Activated naive CD4-positive, alpha-beta T cell treated with anti-CD3 and anti-CD28 coated beads, Interleukin-2, amount 50 U/mL, for 72 hours (primary cell): ENCODE measurements around the gene GAS2L1. TPM values are rescaled to one million over a fixed set of nuclear protein-coding genes. Genes with fewer than 3 reads are reported as not detected.

Experiments
- ATAC-seq, 2 donors: fragments of 150-1000 bp; cut with Tn5 transposase; 2 replicates each; pipeline ENCODE4 v1.10.0; 2021; ENCODE audit warnings: mild to moderate bottlenecking in 2 of 2, moderate library complexity in 2 of 2
- DNase-seq, 2 donors: peaks; one replicate each; pipeline ENCODE4 v3.0.0; 2021 to 2022; ENCODE audit warnings: low spot score in 2 of 2
- H3K27ac Mint-ChIP-seq, 2 donors: one replicate each; pipeline ENCODE4 v1.8.0; 2022; ENCODE audit warnings: mild to moderate bottlenecking in 2 of 2, mixed read lengths in 2 of 2
- H3K36me3 Mint-ChIP-seq, 2 donors: one replicate each; pipeline ENCODE4 v1.8.0; 2022; ENCODE audit warnings: mixed read lengths in 2 of 2
- H3K9me3 Mint-ChIP-seq, 2 donors: one replicate each; pipeline ENCODE4 v1.8.0; 2022; ENCODE audit warnings: mixed read lengths in 2 of 2
- total RNA-seq, 2 donors: library from RNA; stranded (reverse); gene quantifications; one replicate each; pipeline ENCODE4 v1.2.3, GENCODE V29; 2022

The GAS2L1 gene
- total RNA-seq, 2 donors from 2014 or later: 0.36 to 1.5 TPM

DNA sequence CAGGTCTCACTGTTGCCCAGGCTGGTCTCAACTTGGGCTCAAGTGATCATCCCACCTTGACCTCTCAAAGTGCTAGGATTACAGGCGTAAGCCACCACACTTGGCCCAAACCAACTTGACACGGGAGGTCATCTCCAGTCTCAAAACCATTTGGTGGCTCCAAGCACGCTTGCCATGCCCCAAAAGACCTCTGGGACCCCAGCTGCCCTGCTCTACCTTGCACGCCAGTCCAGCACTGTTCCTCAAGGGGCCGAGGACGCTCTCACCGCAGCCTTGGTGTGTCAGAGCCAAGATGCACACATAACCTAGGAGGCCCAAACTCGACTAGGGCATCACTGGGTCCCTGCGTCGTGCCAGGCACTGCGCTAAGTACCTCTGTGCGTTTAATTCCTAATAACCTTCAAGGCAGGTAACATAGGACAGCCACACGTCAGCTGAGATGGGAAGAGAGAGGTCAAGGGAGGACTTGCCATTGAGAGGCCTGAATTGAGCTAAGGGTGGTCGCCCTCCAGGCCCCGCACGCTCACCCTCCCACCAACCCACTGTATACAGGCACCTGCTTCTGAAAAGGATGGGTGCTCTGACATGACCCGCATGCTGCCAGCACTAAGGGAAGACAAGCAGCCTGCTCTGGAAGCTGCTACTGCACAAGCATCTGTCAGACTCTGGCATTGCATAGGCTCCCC, 4.6 kb upstream of the GAS2L1 start:
- peak overlapping the region; percentile 35 to 55 for H3K27ac Mint-ChIP-seq
- H3K36me3 Mint-ChIP-seq: peaks cover 18 to 25% of the 10 kb centered on the region in 2 donors
- no peaks in the 10 kb centered on the region for H3K9me3 Mint-ChIP-seq
- ATAC-seq (peak in 1 of 2 donors; percentile 1), DNase-seq (no peak)

DNA sequence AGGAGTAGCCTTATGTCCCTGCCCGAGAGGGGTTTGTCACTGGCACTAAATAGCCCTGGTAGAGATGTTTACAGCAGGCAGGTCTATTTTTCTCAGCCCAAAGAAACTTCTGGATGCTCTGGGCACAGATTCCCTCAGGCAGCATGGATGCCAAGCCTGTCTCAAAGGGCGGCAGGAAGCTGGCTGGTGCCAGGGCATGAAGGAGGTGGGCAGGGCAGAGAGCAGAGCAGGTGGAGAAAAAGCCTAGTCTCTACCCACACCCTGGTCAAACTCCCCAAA, 4.1 kb upstream of the GAS2L1 start:
- DNase-seq: no peak
- Mint-ChIP-seq H3K9me3 (no peaks in the 10 kb centered on the region), H3K27ac (peak overlapping the region in 1 of 2 donors; percentile 22), H3K36me3 (peaks cover 17 to 20% of the 10 kb centered on the region in 2 donors)
- no peak for ATAC-seq

DNA sequence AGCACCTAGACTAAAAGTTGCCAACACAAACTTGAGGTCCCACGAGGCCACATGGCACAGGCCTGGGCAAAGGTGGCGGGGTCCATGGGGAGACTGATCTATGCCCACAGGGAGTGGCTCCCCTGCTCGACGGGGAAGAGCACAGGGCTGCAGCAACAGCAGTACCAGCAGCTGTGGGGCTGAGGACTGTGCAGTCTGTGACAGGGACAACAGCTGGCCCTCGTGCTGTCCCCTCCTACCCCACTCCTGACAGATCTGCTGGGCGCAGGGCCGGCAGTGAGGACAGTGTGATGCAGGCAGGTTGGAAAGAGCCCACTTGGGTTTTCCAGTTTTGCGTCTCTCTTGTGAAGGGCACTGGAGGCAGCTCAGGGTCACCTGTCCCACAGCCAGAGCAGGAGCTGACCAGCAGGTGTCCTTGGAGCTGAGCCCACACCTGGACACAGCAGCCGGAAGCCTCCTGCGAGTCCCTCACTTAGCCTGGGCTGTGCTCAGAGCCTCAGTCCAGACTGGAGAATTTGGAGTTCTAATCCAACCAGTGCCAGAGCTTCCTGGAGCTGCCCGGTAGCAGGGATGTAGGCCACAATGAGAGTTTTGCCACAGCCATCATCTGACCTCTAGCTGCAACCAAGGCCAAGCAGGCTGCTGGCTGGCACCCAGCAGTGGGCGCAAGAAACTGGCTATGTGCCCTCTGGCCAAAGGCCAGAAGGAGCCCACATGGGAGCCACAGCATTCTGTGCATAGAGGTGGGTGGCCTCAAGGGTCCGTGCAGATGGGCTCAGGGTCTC, 3.6 kb upstream of the GAS2L1 start:
- ATAC-seq: peak in 1 of 2 donors; percentile 16
- no peak for DNase-seq

DNA sequence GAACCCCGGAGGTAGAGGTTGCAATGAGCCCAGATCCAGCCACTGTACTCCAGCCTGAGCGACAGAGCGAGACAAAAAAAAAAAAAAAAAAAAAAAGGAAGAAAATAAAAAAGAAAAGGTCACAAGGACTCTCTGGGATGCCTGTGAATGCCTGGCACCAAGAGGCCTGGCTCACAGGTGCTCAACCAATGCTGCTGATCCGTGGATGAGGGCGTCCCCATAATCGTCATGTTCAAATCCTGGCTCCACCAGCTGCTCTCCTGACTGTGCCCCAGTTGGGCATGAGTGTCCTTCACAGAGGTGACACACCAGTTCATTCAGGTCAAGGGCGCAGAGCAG, 645 bp upstream of the GAS2L1 start:
- H3K9me3 Mint-ChIP-seq: no peaks in the 10 kb centered on the region
- peak in 1 of 2 donors; percentile 5 for ATAC-seq
- H3K27ac Mint-ChIP-seq: no peak overlapping the region
- DNase-seq: no peak
- H3K36me3 Mint-ChIP-seq: no peaks in the 10 kb centered on the region

More for the DNA sequence above, 3.6 kb upstream of the GAS2L1 start:
- H3K27ac Mint-ChIP-seq: peak overlapping the region in 1 of 2 donors; percentile 22
- H3K36me3 Mint-ChIP-seq: peaks cover 11 to 15% of the 10 kb centered on the region in 2 donors
- no peaks in the 10 kb centered on the region for H3K9me3 Mint-ChIP-seq

DNA sequence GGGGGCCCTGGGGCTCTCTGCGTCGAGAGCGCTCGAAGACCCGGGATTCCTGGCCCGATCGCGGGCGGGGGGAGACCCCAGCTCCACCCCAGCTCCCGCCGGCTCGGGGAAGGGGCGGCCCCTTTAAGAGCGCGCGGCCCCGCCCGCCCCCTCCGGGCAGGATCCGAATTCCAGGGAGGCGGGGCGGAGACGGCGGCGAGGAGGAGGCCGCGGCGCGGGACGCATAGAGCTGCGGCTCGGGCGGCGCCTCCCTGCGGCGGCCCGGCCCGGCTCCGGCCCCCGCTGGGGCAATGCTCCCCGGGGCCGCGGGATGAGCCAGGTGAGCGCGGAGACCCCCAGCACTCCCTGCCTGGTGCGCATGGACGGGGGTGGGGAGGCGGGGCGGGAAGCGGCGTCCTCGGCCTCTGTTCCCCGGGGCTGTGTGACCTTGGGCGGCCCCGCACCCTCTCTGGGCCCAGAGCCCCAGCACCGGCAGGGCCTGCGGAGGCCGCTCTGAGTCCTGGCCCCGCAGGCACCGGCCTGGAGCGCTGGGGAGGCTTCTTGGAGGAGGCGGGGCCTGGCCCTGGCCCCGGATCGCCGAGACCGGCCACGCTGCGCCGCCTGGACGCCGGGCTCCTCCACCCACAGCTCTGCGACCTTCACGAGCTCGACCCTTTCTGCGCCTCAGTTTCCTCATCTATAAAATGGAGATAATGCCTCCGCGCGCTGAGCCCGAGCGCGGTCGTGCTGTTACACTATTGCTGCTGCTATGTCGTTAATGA, 565 bp downstream of the GAS2L1 start:
- Mint-ChIP-seq H3K27ac (peak overlapping the region in 1 of 2 donors; percentile 36), H3K36me3 (no peaks in the 10 kb centered on the region), H3K9me3 (no peaks in the 10 kb centered on the region)
- peak in 1 of 2 donors; percentile 57 for DNase-seq
- peak; percentile 31 to 38 for ATAC-seq

DNA sequence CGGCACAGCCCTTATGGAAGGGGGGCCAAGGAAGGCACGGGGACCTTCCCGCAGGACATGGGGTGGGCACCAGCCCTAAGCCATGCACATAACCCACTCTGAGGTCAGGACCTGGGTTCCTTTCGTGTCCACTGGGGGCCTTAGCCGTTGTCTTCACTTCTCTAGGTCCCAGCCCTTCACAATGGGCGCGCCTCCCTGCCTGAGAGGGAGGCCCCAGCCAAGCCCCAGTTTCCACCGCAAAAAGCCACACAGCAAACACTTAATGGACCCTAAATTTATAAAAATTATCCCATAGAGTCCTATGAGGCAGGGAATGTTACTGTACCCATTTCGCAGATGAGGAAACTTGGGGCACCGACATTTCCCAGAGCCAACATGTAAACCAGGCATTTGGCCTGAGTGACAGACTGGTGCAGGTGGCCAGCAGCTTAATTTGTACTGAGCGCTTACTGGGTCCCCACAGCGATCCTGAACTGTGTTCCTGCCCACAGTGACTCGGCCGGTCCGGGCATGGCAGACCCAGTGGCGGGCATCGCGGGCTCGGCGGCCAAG, 1.2 kb downstream of the GAS2L1 start:
- H3K27ac Mint-ChIP-seq: peak overlapping the region in 1 of 2 donors; percentile 36
- ATAC-seq (no peak), DNase-seq (no peak)
- H3K9me3 Mint-ChIP-seq: no peaks in the 10 kb centered on the region
- no peaks in the 10 kb centered on the region for H3K36me3 Mint-ChIP-seq

DNA sequence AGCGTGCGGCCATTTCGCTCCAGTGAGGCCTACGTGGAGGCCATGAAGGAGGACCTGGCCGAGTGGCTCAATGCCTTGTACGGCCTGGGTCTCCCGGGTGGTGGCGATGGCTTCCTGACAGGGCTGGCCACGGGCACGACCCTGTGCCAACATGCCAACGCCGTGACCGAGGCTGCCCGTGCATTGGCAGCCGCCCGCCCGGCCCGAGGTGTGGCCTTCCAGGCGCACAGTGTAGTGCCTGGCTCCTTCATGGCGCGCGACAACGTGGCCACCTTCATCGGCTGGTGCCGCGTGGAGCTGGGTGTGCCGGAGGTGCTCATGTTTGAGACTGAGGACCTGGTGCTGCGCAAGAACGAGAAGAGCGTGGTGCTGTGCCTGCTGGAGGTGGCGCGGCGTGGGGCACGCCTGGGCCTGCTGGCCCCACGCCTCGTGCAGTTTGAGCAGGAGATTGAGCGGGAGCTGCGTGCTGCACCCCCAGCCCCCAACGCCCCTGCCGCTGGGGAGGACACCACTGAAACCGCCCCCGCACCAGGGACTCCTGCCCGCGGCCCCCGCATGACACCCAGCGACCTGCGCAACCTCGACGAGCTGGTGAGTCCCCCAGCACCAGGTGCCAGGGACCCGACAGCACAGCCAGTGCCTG, 1.8 kb downstream of the GAS2L1 start:
- Mint-ChIP-seq H3K9me3 (no peaks in the 10 kb centered on the region), H3K36me3 (no peaks in the 10 kb centered on the region), H3K27ac (no peak overlapping the region)
- DNase-seq: no peak
- no peak for ATAC-seq

DNA sequence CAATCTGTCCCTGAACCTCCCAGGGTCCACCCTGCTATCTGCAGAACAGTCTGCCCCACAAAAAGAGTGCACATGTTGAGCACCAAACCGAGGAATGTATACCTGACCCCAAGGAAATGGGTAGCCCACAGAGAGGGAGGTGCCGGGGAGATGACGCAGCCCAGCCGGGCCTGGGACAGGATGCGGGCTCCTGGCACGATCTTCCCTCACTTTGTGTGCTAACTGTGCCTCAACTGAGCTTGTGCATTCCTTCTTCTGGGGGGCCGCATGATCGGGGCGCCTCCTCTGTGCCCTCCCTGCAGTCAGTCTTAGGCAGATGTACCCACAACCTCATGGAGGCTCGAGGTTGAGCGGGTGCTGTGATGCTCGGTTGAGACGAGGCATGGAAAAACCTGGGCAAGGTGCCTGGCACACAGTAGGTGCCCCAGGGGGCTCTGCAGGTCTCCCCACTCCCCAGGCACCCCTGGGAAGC, 2.4 kb downstream of the GAS2L1 start:
- Mint-ChIP-seq H3K9me3 (no peaks in the 10 kb centered on the region), H3K36me3 (peaks cover 2% of the 10 kb centered on the region in 2 donors), H3K27ac (no peak overlapping the region)
- ATAC-seq (peak in 1 of 2 donors; percentile 19), DNase-seq (no peak)

DNA sequence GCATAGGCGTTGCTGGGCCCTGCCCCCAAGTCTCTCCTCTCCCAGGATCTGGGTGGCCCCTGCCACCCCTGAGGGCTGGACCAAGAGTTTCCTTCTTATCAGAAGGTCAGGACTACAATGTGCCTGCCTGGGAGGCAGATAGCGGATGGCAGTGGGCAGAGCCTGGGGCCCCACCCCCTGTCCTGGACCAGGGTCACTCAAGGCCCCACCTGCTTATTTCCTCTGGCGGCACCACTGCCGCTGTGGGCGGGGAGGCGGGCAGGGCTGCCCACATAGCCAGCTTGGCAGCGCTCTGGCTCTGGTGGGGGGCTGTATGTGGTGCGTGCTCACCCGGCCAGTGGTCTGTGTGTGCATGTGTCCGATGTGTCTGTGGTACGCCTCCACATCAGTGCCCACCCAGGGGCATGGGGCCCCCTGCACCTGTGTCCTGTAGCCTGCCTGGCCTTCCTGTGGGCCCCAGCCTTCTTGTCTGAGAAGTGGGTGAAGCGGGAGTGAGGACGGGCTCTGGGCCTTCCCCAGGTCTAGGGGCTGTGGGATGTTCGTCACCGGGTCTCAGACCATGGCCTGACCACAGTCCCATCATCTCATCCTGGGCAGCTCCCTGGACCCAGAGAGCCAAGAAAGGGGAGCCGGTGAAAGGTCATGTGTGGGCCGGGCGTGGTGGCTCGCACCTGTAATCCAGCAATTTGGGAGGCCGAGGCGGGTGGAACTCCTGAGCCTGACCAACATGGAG, 3.0 kb downstream of the GAS2L1 start:
- Mint-ChIP-seq H3K27ac (peak overlapping the region in 1 of 2 donors; percentile 37), H3K36me3 (peaks cover 7 to 8% of the 10 kb centered on the region in 2 donors), H3K9me3 (no peaks in the 10 kb centered on the region)
- ATAC-seq (no peak), DNase-seq (no peak)

DNA sequence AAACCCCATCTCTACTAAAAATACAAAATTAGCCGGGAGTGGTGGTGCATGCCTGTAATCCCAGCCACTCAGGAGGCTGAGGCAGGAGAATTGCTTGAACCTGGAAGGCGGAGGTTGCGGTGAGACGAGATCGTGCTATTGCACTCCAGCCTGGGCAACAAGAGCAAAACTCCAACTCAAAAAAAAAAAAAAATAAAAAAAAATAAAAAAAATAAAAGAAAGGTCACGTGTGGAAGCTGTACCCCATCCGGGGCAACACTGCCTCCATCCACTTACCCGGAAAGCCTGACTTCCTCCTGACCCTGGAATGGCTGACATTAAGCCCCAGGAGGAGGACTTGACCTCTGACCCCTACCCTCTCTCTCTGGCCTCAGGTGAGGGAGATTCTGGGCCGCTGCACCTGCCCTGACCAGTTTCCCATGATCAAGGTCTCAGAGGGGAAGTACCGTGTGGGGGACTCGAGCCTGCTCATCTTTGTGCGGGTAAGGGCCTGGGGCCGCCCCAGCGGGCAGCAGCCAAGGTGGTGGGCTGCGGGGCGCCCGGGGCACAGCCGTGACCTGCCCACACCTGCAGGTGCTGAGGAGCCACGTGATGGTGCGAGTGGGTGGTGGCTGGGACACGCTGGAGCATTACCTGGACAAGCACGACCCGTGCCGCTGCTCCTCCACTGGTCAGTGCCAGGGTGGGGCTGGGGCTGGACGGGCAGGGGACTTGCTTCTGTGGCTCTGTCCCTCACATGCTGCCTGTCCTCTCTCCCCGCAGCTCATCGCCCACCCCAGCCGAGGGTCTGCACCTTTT, 3.8 kb downstream of the GAS2L1 start:
- no peak for DNase-seq
- ATAC-seq: no peak
- Mint-ChIP-seq H3K36me3 (peaks cover 7 to 11% of the 10 kb centered on the region in 2 donors), H3K9me3 (no peaks in the 10 kb centered on the region), H3K27ac (no peak overlapping the region)

DNA sequence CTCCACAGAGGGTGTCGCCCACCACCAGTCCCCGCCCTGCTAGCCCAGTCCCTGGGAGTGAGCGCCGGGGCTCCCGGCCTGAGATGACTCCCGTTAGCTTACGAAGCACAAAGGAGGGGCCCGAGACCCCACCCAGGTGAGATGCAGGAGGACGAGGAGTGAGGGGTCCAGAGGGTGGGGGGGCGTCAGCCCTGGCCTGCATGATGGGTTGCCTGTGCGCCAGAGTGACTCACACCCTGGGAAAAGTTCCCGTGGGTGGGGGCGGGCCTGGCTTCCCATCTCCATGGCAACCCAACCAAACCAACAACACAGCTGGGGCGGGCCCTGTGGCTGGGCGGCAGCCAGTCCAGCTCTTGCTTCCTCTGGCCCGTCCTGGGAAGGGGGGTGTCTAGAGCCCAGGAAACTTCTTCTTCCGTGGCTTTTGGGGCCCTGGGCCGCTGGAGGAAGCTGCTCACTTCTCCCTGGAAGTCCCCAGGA, 4.5 kb downstream of the GAS2L1 start:
- Mint-ChIP-seq H3K27ac (no peak overlapping the region), H3K9me3 (no peaks in the 10 kb centered on the region), H3K36me3 (peaks cover 7 to 11% of the 10 kb centered on the region in 2 donors)
- ATAC-seq: peak; percentile 42 to 80
- DNase-seq: peak in 1 of 2 donors; percentile 79

DNA sequence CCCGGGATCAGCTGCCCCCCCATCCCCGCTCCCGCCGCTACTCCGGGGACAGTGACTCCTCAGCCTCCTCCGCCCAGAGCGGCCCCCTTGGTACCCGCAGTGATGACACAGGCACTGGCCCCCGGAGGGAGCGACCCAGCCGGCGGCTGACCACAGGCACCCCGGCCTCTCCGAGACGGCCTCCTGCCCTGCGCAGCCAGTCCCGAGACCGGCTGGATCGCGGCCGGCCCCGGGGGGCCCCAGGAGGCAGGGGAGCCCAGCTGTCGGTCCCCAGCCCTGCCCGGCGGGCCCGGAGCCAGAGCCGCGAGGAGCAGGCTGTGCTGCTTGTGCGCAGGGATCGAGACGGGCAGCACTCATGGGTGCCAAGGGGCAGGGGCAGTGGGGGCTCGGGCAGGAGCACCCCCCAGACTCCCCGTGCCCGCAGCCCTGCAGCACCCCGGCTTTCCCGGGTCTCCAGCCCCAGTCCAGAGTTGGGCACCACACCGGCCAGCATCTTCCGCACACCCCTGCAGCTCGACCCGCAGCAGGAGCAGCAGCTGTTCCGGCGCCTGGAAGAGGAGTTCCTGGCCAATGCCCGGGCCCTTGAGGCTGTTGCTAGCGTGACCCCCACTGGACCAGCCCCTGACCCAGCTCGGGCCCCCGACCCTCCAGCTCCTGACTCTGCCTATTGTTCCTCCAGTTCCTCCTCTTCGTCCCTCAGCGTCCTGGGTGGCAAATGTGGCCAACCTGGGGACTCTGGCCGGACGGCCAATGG, 5.2 kb downstream of the GAS2L1 start:
- DNase-seq: no peak
- H3K36me3 Mint-ChIP-seq: peaks cover 7 to 11% of the 10 kb centered on the region in 2 donors
- no peak overlapping the region for H3K27ac Mint-ChIP-seq
- ATAC-seq: no peak
- H3K9me3 Mint-ChIP-seq: no peaks in the 10 kb centered on the region

DNA sequence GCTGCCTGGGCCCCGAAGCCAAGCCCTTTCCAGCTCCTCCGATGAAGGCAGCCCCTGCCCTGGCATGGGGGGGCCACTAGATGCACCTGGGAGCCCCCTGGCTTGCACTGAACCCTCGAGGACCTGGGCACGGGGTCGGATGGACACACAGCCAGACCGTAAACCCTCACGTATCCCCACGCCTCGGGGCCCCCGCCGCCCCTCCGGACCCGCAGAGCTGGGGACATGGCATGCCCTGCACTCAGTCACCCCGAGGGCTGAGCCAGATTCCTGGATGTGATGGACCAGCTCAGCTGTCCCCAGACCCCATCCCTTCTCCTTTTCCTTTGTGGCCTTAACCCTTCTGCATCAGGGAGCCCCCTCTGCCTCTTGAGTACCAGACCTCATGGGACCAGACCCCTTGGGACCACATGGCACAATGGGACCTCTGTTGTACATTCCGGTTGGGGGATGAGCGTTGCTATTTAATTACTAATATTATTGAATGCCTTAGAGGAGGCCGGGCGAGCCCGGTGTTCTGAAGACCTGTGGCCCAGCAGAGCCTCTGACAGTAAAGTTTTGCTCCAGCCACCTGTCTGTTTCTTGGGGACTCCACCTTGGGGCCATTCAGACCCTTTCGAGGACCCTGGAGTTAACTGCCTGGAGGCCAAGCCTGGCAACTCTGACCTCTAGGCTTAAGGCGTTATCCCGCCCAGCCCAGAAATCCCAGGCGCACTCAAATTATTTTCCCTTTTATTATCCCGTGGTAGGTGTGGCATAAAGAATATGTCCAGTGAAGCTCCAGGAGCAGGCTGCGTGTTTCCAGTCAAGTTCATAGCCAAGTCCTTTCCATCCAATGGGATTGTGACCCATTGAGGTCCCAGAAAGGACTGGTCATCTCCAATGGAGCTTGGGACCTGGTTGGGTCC, 6.0 kb downstream of the GAS2L1 start:
- DNase-seq (no peak), ATAC-seq (no peak)
- Mint-ChIP-seq H3K9me3 (no peaks in the 10 kb centered on the region), H3K27ac (no peak overlapping the region), H3K36me3 (peaks cover 7 to 11% of the 10 kb centered on the region in 2 donors)
